OCI-LY1 (cell line): ENCODE results near the gene NUP107.

Source experiments
- H2AFZ ChIP-seq: fragments of 200-600 bp; sonication (generic), shearing (Covaris generic); 2 replicates; pipeline ENCODE4 v1.6.0; 2014; ENCODE audit warnings: antibody characterized with exemption, mild to moderate bottlenecking, low read length
- H3F3A ChIP-seq: fragments of 200-600 bp; sonication (generic), shearing (Covaris generic); 2 replicates; pipeline ENCODE4 v1.6.0; 2014; ENCODE audit warnings: mild to moderate bottlenecking, antibody characterized with exemption, low read length, moderate library complexity; ENCODE audit not compliant: insufficient read depth
- H3K27ac ChIP-seq: fragments of 200-600 bp; sonication (generic); 2 replicates; pipeline ENCODE4 v1.5.1; 2014; ENCODE audit warnings: low read length, mixed run types, mild to moderate bottlenecking, low read depth; ENCODE audit not compliant: poor library complexity, severe bottlenecking
- H3K27me3 ChIP-seq: fragments of 200-600 bp; sonication (generic); 2 replicates; pipeline ENCODE4 v1.6.0; 2014; ENCODE audit warnings: antibody characterized with exemption, mild to moderate bottlenecking, low read length, moderate library complexity; ENCODE audit not compliant: insufficient read depth
- H3K36me3 ChIP-seq: fragments of 200-600 bp; sonication (generic); 2 replicates; pipeline ENCODE4 v1.6.1; 2014; ENCODE audit warnings: mild to moderate bottlenecking, antibody characterized with exemption, low read length, moderate library complexity, mixed read lengths; ENCODE audit not compliant: insufficient read depth
- H3K4me1 ChIP-seq: fragments of 200-600 bp; sonication (generic); 2 replicates; pipeline ENCODE4 v1.5.1; 2014; ENCODE audit warnings: mild to moderate bottlenecking, low read length, moderate library complexity; ENCODE audit not compliant: insufficient read depth, severe bottlenecking
- H3K4me2 ChIP-seq: fragments of 200-600 bp; sonication (generic), shearing (Covaris generic); 2 replicates; pipeline ENCODE4 v1.6.1; 2014; ENCODE audit warnings: low read length
- H3K4me3 ChIP-seq: fragments of 200-600 bp; sonication (generic); 2 replicates; pipeline ENCODE4 v1.5.1; 2014; ENCODE audit warnings: low read length, low read depth, mild to moderate bottlenecking, mixed read lengths; ENCODE audit not compliant: poor library complexity, severe bottlenecking
- H3K79me2 ChIP-seq: fragments of 200-600 bp; shearing (Covaris generic); 2 replicates; pipeline ENCODE4 v1.6.1; 2016; ENCODE audit warnings: mixed run types, low read length, mixed read lengths; ENCODE audit not compliant: insufficient read depth
- H3K9ac ChIP-seq: fragments of 200-600 bp; sonication (generic), shearing (Covaris generic); 2 replicates; pipeline ENCODE4 v1.6.1; 2014; ENCODE audit warnings: mild to moderate bottlenecking, low read length, mixed read lengths
- H3K9me2 ChIP-seq: fragments of 200-600 bp; sonication (generic), shearing (Covaris generic); 2 replicates; pipeline ENCODE4 v1.6.1; 2014; ENCODE audit warnings: low read depth, mild to moderate bottlenecking, low read length, mixed read lengths
- H3K9me3 ChIP-seq: fragments of 200-600 bp; shearing (Covaris generic); 2 replicates; pipeline ENCODE4 v1.6.1; 2014; ENCODE audit warnings: low read length, mixed read lengths
- H4K20me1 ChIP-seq: fragments of 200-600 bp; sonication (generic), shearing (Covaris generic); 2 replicates; pipeline ENCODE4 v1.6.0; 2016; ENCODE audit warnings: mild to moderate bottlenecking, low read length; ENCODE audit not compliant: insufficient read depth
- EZH2 ChIP-seq: fragments of 200-600 bp; sonication (generic), shearing (Covaris generic); IDR thresholded peaks from 2 replicates; pipeline ENCODE4 v1.8.0; 2017; ENCODE audit warnings: borderline replicate concordance, mixed run types, mild to moderate bottlenecking, antibody characterized with exemption, low read length, moderate library complexity, mixed read lengths
- TF ChIP-seq, protein P1 (sequence below): fragments of 200-600 bp; sonication (generic), shearing (Covaris generic); IDR thresholded peaks from 2 replicates; pipeline ENCODE4 v1.5.1; 2017; ENCODE audit warnings: mild to moderate bottlenecking, antibody characterized with exemption, low read length, moderate library complexity, mixed read lengths

NUP107 gene

DNA sequence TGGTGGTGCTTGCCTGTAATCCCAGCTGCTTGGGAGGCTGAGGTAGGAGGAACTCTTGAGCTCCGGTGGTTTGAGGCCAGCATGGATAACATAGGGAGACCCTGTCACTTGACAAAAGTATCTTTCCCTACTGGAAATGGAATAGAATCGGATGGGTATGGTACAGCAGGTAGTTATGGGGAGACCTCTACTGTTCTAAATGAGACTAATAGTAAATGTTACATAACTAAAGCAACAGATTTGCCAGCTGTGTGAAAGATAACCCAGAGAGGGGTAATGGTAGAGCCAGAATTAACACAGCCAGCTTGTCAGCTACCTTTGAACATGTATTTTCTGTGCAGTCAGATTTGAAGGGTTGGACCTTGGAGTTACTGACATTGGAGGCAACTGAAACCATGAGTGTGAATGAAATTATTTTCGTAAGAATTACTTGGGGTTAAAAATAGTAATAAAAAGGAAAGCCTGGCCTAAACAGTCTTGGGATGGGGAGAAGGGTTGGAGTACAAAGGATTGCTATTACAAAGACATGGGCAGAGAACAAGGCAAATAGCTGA lies 21.7 kb upstream of the NUP107 start:
- H3K36me3 ChIP-seq: peaks cover 31% of the 10 kb centered on the region
- no peaks in the 10 kb centered on the region for H3K4me1 ChIP-seq
- no peaks in the 10 kb centered on the region for H3K9me3 ChIP-seq
- no peak overlapping the region for H3K9ac ChIP-seq
- H2AFZ ChIP-seq: no peak overlapping the region
- no peak overlapping the region for H3K27ac ChIP-seq
- H3K4me3 ChIP-seq: no peak overlapping the region
- no peaks in the 10 kb centered on the region for H3K79me2 ChIP-seq
- no peaks in the 10 kb centered on the region for H3K9me2 ChIP-seq
- no peaks in the 10 kb centered on the region; the same call in 1 of the 2 replicates for H3F3A ChIP-seq
- no peak for TF ChIP-seq EZH2
- TF ChIP-seq, protein P1, sequence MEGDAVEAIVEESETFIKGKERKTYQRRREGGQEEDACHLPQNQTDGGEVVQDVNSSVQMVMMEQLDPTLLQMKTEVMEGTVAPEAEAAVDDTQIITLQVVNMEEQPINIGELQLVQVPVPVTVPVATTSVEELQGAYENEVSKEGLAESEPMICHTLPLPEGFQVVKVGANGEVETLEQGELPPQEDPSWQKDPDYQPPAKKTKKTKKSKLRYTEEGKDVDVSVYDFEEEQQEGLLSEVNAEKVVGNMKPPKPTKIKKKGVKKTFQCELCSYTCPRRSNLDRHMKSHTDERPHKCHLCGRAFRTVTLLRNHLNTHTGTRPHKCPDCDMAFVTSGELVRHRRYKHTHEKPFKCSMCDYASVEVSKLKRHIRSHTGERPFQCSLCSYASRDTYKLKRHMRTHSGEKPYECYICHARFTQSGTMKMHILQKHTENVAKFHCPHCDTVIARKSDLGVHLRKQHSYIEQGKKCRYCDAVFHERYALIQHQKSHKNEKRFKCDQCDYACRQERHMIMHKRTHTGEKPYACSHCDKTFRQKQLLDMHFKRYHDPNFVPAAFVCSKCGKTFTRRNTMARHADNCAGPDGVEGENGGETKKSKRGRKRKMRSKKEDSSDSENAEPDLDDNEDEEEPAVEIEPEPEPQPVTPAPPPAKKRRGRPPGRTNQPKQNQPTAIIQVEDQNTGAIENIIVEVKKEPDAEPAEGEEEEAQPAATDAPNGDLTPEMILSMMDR: peak; percentile 33; the same call in 1 of the 2 replicates
- no peaks in the 10 kb centered on the region for H4K20me1 ChIP-seq
- no peak overlapping the region for H3K4me2 ChIP-seq
- no peaks in the 10 kb centered on the region for H3K27me3 ChIP-seq

DNA sequence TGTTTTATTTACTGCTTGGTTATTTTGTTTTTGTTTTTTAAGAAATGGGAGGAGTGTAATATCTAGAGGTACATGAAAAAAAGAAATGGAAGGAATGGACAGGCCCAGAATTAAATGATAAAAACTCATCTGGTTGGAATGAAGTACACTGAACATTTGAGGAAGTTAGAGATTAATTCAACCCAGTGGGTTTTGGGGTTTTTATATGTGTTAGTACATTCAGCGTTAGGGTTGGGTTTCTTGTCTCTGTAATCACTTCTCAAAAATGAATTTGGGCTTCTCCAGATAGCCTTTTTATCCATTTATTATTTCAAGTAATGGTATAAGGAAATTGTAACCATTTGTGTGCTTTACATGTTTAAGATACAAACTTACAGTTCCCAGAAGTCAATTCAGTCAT lies 19.5 kb upstream of the NUP107 start:
- no peaks in the 10 kb centered on the region for H3K9me2 ChIP-seq
- H3K4me2 ChIP-seq: no peak overlapping the region
- H3K9me3 ChIP-seq: no peaks in the 10 kb centered on the region
- no peak for TF ChIP-seq EZH2
- TF ChIP-seq, protein P1: no peak
- H3K9ac ChIP-seq: no peak overlapping the region
- no peaks in the 10 kb centered on the region for H4K20me1 ChIP-seq
- no peak overlapping the region for H3K4me3 ChIP-seq
- H3F3A ChIP-seq: no peaks in the 10 kb centered on the region; the same call in 1 of the 2 replicates
- no peaks in the 10 kb centered on the region for H3K79me2 ChIP-seq
- H3K4me1 ChIP-seq: no peaks in the 10 kb centered on the region
- no peak overlapping the region for H3K27ac ChIP-seq
- H3K27me3 ChIP-seq: no peaks in the 10 kb centered on the region
- H3K36me3 ChIP-seq: peaks cover 13% of the 10 kb centered on the region
- H2AFZ ChIP-seq: no peak overlapping the region

DNA sequence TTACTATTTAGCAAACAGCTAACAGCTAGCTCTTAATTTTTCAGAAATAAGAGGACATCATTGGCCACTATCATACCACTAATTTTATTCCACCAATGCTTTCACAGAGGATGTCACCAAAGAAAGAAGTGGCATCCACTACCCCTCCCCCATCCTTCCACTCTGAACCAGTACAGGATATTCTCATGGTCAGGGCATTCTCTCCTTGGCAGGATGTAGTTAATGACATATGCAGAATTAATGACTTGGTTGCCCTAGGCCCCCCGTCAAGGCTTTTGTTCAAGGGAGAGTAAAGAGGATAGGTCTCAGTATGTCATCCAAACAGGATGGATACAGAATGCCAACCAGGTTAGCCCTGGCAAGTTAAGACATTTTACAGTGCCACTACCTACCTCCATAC lies 18.9 kb upstream of the NUP107 start:
- Histone ChIP-seq H3K9ac (no peak overlapping the region), H3K4me1 (no peaks in the 10 kb centered on the region), H3K79me2 (no peaks in the 10 kb centered on the region), H3K27me3 (no peaks in the 10 kb centered on the region), H3K9me3 (no peaks in the 10 kb centered on the region), H3K36me3 (peaks cover 7% of the 10 kb centered on the region), H4K20me1 (no peaks in the 10 kb centered on the region), H3K27ac (no peak overlapping the region), H3K9me2 (no peaks in the 10 kb centered on the region), H3K4me3 (no peak overlapping the region), H3K4me2 (no peak overlapping the region), H3F3A (no peaks in the 10 kb centered on the region; the same call in 1 of the 2 replicates), H2AFZ (no peak overlapping the region)
- TF ChIP-seq, protein P1: no peak
- no peak for TF ChIP-seq EZH2
